HEK293 (cell line): Measurements from ENCODE around the gene OR56B1.

Experiments used
- CTCF ChIA-PET: fragments of 350-600 bp; formaldehyde crosslinking; extraction: SDS; loops from one replicate; lab custom pipeline; 2021; ENCODE audit warnings: antibody characterized with exemption; lab: Yijun Ruan, JAX
- POLR2A ChIA-PET: fragments of 300-600 bp; formaldehyde crosslinking; extraction: SDS; loops from one replicate; lab custom pipeline; 2020; ENCODE audit warnings: antibody characterized with exemption, inconsistent platforms; lab: Yijun Ruan, JAX
- H3K27ac ChIP-seq: fragments of 200-500 bp; sonication (Bioruptor generic); 2 replicates; pipeline ENCODE4 v1.5.1; 2014; ENCODE audit warnings: low read depth, low read length, control low read depth, inconsistent platforms; ENCODE audit errors: extremely low read depth
- H3K36me3 ChIP-seq, 2 experiments: fragments of 200-500 bp in 1 of 2; sonication (Bioruptor generic) in 1 of 2; 1 replicate in 1 of 2; 2 replicates in 1 of 2; pipeline ENCODE4 v1.5.1; 2014 to 2017; ENCODE audit warnings: inconsistent platforms in 2 of 2, low read length in 2 of 2; ENCODE audit not compliant: control insufficient read depth in 2 of 2, insufficient read depth in 1 of 2
- H3K4me1 ChIP-seq: fragments of 200-500 bp; sonication (Bioruptor generic); 2 replicates; pipeline ENCODE4 v1.5.1; 2014; ENCODE audit warnings: mild to moderate bottlenecking, low read length, inconsistent platforms; ENCODE audit not compliant: control insufficient read depth, insufficient read depth
- H3K4me3 ChIP-seq: 2 replicates; pipeline ENCODE4 v1.5.1; 2011; ENCODE audit warnings: low read depth, mild to moderate bottlenecking, control low read depth, low read length, moderate library complexity
- H3K9me3 ChIP-seq: fragments of 200-500 bp; sonication (Bioruptor generic); 2 replicates; pipeline ENCODE4 v1.5.1; 2014; ENCODE audit warnings: low read depth, low read length, inconsistent platforms; ENCODE audit not compliant: control insufficient read depth, insufficient read depth
- CTCF ChIP-seq: fragments of 450-650 bp; formaldehyde crosslinking; IDR thresholded peaks from 2 replicates; pipeline ENCODE4 v1.5.1; 2016; ENCODE audit warnings: missing biosample characterization, missing genetic modification characterization
- MZF1 ChIP-seq: fragments of 450-650 bp; formaldehyde crosslinking; IDR thresholded peaks from 2 replicates; pipeline ENCODE4 v1.5.1; 2017; ENCODE audit warnings: missing biosample characterization, missing genetic modification characterization, borderline replicate concordance
- OSR2 ChIP-seq: fragments of 450-650 bp; formaldehyde crosslinking; IDR thresholded peaks from 2 replicates; pipeline ENCODE4 v1.5.1; 2016; ENCODE audit warnings: missing biosample characterization, missing genetic modification characterization
- TSHZ1 ChIP-seq: fragments of 450-650 bp; formaldehyde crosslinking; IDR thresholded peaks from 2 replicates; pipeline ENCODE4 v1.5.1; 2016; ENCODE audit warnings: missing biosample characterization, missing genetic modification characterization, borderline replicate concordance
- ZFP69B ChIP-seq: fragments of 450-650 bp; formaldehyde crosslinking; IDR thresholded peaks from 2 replicates; pipeline ENCODE4 v1.5.1; 2016; ENCODE audit warnings: missing biosample characterization, missing genetic modification characterization
- ZNF121 ChIP-seq: fragments of 450-650 bp; formaldehyde crosslinking; IDR thresholded peaks from 2 replicates; pipeline ENCODE4 v1.5.1; 2016; ENCODE audit warnings: missing biosample characterization, missing genetic modification characterization
- ZNF19 ChIP-seq: fragments of 450-650 bp; formaldehyde crosslinking; IDR thresholded peaks from 2 replicates; pipeline ENCODE4; 2016; ENCODE audit warnings: missing biosample characterization, missing genetic modification characterization, low read depth
- ZNF211 ChIP-seq: fragments of 450-650 bp; formaldehyde crosslinking; IDR thresholded peaks from 2 replicates; pipeline ENCODE4 v1.5.1; 2016; ENCODE audit warnings: low read depth, missing biosample characterization, missing genetic modification characterization
- ZNF324 ChIP-seq: fragments of 450-650 bp; formaldehyde crosslinking; IDR thresholded peaks from 2 replicates; pipeline ENCODE4 v1.5.1; 2016; ENCODE audit warnings: missing biosample characterization, missing genetic modification characterization
- ZNF423 ChIP-seq: fragments of 450-650 bp; formaldehyde crosslinking; IDR thresholded peaks from 2 replicates; pipeline ENCODE4 v1.5.1; 2016; ENCODE audit warnings: missing biosample characterization, missing genetic modification characterization
- ZNF654 ChIP-seq: fragments of 450-650 bp; formaldehyde crosslinking; IDR thresholded peaks from 2 replicates; pipeline ENCODE4 v1.5.1; 2016; ENCODE audit warnings: low read depth, missing biosample characterization, missing genetic modification characterization
- ZNF791 ChIP-seq: fragments of 450-650 bp; formaldehyde crosslinking; IDR thresholded peaks from 2 replicates; pipeline ENCODE4 v1.5.1; 2016; ENCODE audit warnings: missing biosample characterization, missing genetic modification characterization
- TF ChIP-seq, protein P1 (sequence below): fragments of 450-650 bp; formaldehyde crosslinking; IDR thresholded peaks from 2 replicates; pipeline ENCODE4 v1.5.1; 2016; ENCODE audit warnings: missing biosample characterization, missing genetic modification characterization
- TF ChIP-seq, protein P2 (sequence below): fragments of 450-650 bp; formaldehyde crosslinking; conservative IDR thresholded peaks from 2 replicates; pipeline ENCODE4 v1.5.1; 2016; ENCODE audit warnings: low read depth, missing biosample characterization, missing genetic modification characterization
- TF ChIP-seq, protein P3 (sequence below): fragments of 450-650 bp; formaldehyde crosslinking; IDR thresholded peaks from 2 replicates; pipeline ENCODE4 v1.5.1; 2016; ENCODE audit warnings: missing biosample characterization, missing genetic modification characterization

OR56B1 gene

DNA sequence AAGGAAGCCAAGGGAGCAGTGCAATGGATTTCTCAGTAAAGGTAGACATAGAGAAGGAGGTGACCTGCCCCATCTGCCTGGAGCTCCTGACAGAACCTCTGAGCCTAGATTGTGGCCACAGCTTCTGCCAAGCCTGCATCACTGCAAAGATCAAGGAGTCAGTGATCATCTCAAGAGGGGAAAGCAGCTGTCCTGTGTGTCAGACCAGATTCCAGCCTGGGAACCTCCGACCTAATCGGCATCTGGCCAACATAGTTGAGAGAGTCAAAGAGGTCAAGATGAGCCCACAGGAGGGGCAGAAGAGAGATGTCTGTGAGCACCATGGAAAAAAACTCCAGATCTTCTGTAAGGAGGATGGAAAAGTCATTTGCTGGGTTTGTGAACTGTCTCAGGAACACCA lies 40.0 kb upstream of the OR56B1 start:
- ChIA-PET POLR2A (interaction anchor here (1.3 kb wide), 1 partner anchor 11 kb away, joined by 3 read pairs; the partner anchor contains the start of gene TRIM5), CTCF (interaction anchor here (0.7 to 1.4 kb wide), 2 partner anchors 11 to 111 kb away, joined by 3 to 4 read pairs; partner anchors contain the start of gene TRIM5)
- no peak overlapping the region for H3K27ac ChIP-seq
- no peaks in the 10 kb centered on the region for H3K4me1 ChIP-seq
- TF ChIP-seq ZNF791 (tag by site-specific recombination) (no peak), ZNF324 (tag by site-specific recombination) (no peak), MZF1 (tag by site-specific recombination) (no peak), ZNF211 (tag by site-specific recombination) (no peak), ZNF121 (no peak), ZFP69B (tag by site-specific recombination) (no peak), ZNF654 (tag by site-specific recombination) (no peak), CTCF (tag by site-specific recombination) (no peak), ZNF423 (tag by site-specific recombination) (no peak), TSHZ1 (tag by site-specific recombination) (no peak), ZNF19 (no peak), OSR2 (tag by site-specific recombination) (no peak)
- TF ChIP-seq, protein P1, sequence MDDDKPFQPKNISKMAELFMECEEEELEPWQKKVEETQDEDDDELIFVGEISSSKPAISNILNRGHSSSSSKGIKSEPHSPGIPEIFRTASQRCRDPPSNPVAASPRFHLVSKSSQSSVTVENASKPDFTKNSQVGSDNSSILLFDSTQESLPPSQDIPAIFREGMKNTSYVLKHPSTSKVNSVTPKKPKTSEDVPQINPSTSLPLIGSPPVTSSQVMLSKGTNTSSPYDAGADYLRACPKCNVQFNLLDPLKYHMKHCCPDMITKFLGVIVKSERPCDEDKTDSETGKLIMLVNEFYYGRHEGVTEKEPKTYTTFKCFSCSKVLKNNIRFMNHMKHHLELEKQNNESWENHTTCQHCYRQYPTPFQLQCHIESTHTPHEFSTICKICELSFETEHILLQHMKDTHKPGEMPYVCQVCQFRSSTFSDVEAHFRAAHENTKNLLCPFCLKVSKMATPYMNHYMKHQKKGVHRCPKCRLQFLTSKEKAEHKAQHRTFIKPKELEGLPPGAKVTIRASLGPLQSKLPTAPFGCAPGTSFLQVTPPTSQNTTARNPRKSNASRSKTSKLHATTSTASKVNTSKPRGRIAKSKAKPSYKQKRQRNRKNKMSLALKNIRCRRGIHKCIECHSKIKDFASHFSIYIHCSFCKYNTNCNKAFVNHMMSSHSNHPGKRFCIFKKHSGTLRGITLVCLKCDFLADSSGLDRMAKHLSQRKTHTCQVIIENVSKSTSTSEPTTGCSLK (tag by site-specific recombination) = no peak
- TF ChIP-seq, protein P2, sequence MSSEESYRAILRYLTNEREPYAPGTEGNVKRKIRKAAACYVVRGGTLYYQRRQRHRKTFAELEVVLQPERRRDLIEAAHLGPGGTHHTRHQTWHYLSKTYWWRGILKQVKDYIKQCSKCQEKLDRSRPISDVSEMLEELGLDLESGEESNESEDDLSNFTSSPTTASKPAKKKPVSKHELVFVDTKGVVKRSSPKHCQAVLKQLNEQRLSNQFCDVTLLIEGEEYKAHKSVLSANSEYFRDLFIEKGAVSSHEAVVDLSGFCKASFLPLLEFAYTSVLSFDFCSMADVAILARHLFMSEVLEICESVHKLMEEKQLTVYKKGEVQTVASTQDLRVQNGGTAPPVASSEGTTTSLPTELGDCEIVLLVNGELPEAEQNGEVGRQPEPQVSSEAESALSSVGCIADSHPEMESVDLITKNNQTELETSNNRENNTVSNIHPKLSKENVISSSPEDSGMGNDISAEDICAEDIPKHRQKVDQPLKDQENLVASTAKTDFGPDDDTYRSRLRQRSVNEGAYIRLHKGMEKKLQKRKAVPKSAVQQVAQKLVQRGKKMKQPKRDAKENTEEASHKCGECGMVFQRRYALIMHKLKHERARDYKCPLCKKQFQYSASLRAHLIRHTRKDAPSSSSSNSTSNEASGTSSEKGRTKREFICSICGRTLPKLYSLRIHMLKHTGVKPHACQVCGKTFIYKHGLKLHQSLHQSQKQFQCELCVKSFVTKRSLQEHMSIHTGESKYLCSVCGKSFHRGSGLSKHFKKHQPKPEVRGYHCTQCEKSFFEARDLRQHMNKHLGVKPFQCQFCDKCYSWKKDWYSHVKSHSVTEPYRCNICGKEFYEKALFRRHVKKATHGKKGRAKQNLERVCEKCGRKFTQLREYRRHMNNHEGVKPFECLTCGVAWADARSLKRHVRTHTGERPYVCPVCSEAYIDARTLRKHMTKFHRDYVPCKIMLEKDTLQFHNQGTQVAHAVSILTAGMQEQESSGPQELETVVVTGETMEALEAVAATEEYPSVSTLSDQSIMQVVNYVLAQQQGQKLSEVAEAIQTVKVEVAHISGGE (tag by site-specific recombination) = no peak
- TF ChIP-seq, protein P3, sequence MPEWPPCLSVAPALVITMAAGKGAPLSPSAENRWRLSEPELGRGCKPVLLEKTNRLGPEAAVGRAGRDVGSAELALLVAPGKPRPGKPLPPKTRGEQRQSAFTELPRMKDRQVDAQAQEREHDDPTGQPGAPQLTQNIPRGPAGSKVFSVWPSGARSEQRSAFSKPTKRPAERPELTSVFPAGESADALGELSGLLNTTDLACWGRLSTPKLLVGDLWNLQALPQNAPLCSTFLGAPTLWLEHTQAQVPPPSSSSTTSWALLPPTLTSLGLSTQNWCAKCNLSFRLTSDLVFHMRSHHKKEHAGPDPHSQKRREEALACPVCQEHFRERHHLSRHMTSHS = no peak
- no peak overlapping the region for H3K4me3 ChIP-seq
- H3K36me3 ChIP-seq = no peaks in the 10 kb centered on the region
- no peaks in the 10 kb centered on the region for H3K9me3 ChIP-seq
